ENCODE measurements around the gene PLEKHD1. TPM values are rescaled to one million over a fixed set of nuclear protein-coding genes. Genes with fewer than 3 reads are reported as not detected.

PLEKHD1 gene
- total RNA-seq, 1 experiment from 2014 or later, result 1.0 TPM

GRCh38 chr14:69480136-69480535 lies 4.4 kb upstream of the PLEKHD1 start:
- peaks cover 6% of the 10 kb centered on the region for H3K4me1 Mint-ChIP-seq
- H3K36me3 Mint-ChIP-seq, result no peaks in the 10 kb centered on the region
- H3K9me3 Mint-ChIP-seq, result peaks cover 16% of the 10 kb centered on the region
- H3K4me3 Mint-ChIP-seq, result no peak overlapping the region
- CTCF ChIA-PET, result interaction anchor here (0.5 to 2.1 kb wide), 3 partner anchors 20 to 94 kb away, joined by 4 to 6 read pairs (median 5); no protein-coding TSS in a partner anchor
- no peak for TF ChIP-seq NR1H2 (CRISPR knock-in tag; IDR thresholded peaks at IDR 0.05)
- TF ChIP-seq FOXK1 (CRISPR knock-in tag; IDR thresholded peaks at IDR 0.05), result no peak
- no peak for TF ChIP-seq ZNF263 (CRISPR knock-in tag; IDR thresholded peaks at IDR 0.05; ENCODE audit: low read depth)
- TF ChIP-seq, protein P1, sequence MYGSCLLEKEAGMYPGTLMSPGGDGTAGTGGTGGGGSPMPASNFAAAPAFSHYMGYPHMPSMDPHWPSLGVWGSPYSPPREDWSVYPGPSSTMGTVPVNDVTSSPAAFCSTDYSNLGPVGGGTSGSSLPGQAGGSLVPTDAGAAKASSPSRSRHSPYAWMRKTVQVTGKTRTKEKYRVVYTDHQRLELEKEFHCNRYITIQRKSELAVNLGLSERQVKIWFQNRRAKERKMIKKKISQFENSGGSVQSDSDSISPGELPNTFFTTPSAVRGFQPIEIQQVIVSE (CRISPR knock-in tag; IDR thresholded peaks at IDR 0.05; ENCODE audit: borderline replicate concordance), result no peak
- no peak for TF ChIP-seq EMX1 (CRISPR knock-in tag; IDR thresholded peaks at IDR 0.05)
- TF ChIP-seq ATF1 (CRISPR knock-in tag; IDR thresholded peaks at IDR 0.05), result no peak
- no peak for TF ChIP-seq ELF4 (CRISPR knock-in tag; IDR thresholded peaks at IDR 0.05; ENCODE audit: low read depth)
- H3K27ac Mint-ChIP-seq, result no peak overlapping the region
- POLR2A ChIA-PET, result no interaction called here
- no peak for ATAC-seq
- H3K27me3 Mint-ChIP-seq (ENCODE audit: low read depth), result peaks cover 38% of the 10 kb centered on the region
- DNase-seq (ENCODE audit: low spot score), result no peak

- ChIA-PET POLR2A (no interaction called here), CTCF (interaction anchor here (0.9 to 1.6 kb wide), 3 partner anchors 22 to 239 kb away, joined by 3 to 6 read pairs (median 3); no protein-coding TSS in a partner anchor)
- H3K4me1 Mint-ChIP-seq, result peaks cover 6% of the 10 kb centered on the region
- no peak overlapping the region for H3K4me3 Mint-ChIP-seq
- H3K9me3 Mint-ChIP-seq, result peaks cover 16% of the 10 kb centered on the region
- H3K27me3 Mint-ChIP-seq (ENCODE audit: low read depth), result peaks cover 57% of the 10 kb centered on the region
- ATAC-seq, result no peak
- TF ChIP-seq CBFB (CRISPR knock-in tag; IDR thresholded peaks at IDR 0.05; ENCODE audit: low read depth), result no peak
- no peak for TF ChIP-seq KAT7 (CRISPR knock-in tag; IDR thresholded peaks at IDR 0.05; ENCODE audit: borderline replicate concordance)
- TF ChIP-seq ZNF263 (CRISPR knock-in tag; IDR thresholded peaks at IDR 0.05; ENCODE audit: low read depth), result no peak
- TF ChIP-seq TCF7 (CRISPR knock-in tag; IDR thresholded peaks at IDR 0.05; ENCODE audit: low read depth), result no peak
- no peak for TF ChIP-seq ZNF232 (CRISPR knock-in tag; IDR thresholded peaks at IDR 0.05)
- TF ChIP-seq, protein P2, sequence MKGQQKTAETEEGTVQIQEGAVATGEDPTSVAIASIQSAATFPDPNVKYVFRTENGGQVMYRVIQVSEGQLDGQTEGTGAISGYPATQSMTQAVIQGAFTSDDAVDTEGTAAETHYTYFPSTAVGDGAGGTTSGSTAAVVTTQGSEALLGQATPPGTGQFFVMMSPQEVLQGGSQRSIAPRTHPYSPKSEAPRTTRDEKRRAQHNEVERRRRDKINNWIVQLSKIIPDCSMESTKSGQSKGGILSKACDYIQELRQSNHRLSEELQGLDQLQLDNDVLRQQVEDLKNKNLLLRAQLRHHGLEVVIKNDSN (CRISPR knock-in tag; IDR thresholded peaks at IDR 0.05), result no peak
- TF ChIP-seq ZNF671 (CRISPR knock-in tag; IDR thresholded peaks at IDR 0.05), result no peak
- TF ChIP-seq, protein P3, sequence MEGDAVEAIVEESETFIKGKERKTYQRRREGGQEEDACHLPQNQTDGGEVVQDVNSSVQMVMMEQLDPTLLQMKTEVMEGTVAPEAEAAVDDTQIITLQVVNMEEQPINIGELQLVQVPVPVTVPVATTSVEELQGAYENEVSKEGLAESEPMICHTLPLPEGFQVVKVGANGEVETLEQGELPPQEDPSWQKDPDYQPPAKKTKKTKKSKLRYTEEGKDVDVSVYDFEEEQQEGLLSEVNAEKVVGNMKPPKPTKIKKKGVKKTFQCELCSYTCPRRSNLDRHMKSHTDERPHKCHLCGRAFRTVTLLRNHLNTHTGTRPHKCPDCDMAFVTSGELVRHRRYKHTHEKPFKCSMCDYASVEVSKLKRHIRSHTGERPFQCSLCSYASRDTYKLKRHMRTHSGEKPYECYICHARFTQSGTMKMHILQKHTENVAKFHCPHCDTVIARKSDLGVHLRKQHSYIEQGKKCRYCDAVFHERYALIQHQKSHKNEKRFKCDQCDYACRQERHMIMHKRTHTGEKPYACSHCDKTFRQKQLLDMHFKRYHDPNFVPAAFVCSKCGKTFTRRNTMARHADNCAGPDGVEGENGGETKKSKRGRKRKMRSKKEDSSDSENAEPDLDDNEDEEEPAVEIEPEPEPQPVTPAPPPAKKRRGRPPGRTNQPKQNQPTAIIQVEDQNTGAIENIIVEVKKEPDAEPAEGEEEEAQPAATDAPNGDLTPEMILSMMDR (IDR thresholded peaks at IDR 0.05), result no peak
- TF ChIP-seq RORB (CRISPR knock-in tag; IDR thresholded peaks at IDR 0.05), result no peak
- no peak for TF ChIP-seq ZNF396 (CRISPR knock-in tag; IDR thresholded peaks at IDR 0.05; ENCODE audit: borderline replicate concordance)
- TF ChIP-seq JUN (CRISPR knock-in tag; IDR thresholded peaks at IDR 0.05), result no peak
- no peak for TF ChIP-seq IRF2 (CRISPR knock-in tag; IDR thresholded peaks at IDR 0.05; ENCODE audit: borderline replicate concordance, low read depth)
- H3K36me3 Mint-ChIP-seq, result no peaks in the 10 kb centered on the region
- H3K27ac Mint-ChIP-seq, result no peak overlapping the region
- no peak for DNase-seq (ENCODE audit: low spot score)
Measured at GRCh38 chr14:69481815-69482568, 2.5 kb upstream of the PLEKHD1 start.

DNA sequence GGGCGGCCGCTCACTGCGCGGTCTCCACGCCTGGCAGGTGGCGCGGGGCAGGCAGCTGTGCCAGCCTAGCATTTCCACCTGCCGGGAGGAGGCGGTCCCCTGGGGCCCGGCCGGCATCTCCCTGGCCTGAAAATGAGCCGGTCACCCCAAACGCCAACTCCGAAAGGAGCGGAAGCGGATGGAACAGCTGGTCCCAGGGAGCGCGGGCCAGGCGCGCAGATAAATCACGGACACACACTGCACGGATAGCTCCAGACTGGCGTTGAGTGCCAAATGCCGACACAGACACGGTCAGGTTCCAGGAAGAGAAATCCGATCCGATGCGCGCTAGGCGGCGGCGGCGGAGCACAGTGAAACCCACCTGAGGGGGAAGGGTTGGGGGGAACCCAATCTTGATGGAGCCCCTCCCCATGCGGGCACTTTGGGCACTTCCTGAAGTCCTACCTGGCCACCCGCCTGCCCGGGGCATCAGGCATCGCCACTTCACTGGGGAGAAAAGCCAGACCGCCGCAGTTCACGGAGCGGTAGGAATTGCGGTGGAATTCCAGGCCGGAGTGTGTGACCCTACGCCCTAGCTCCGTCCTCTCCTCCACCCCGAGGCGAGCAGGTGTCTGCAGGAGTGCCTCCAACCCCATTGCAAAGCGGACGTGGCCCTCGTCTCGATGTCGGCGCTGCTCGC lies 624 bp upstream of the PLEKHD1 start:
- Mint-ChIP-seq H3K27me3 (ENCODE audit: low read depth) (peaks cover 56% of the 10 kb centered on the region), H3K4me1 (peaks cover 17% of the 10 kb centered on the region), H3K36me3 (no peaks in the 10 kb centered on the region), H3K9me3 (peaks cover 3% of the 10 kb centered on the region; the same call in 1 of the 2 replicates), H3K4me3 (peak overlapping the region; percentile 74), H3K27ac (no peak overlapping the region)
- DNase-seq (ENCODE audit: low spot score) (peak; percentile 64), ATAC-seq (peak; percentile 61)
- ChIA-PET CTCF (interaction anchor here (1.0 to 2.1 kb wide), 12 partner anchors 9 to 223 kb away, joined by 4 to 27 read pairs (median 6); partner anchors contain the start of gene CCDC177), POLR2A (interaction anchor here (0.6 kb wide), 1 partner anchor 692 kb away, joined by 4 read pairs; no protein-coding TSS in a partner anchor)
- TF ChIP-seq ZNF423 (CRISPR knock-in tag; IDR thresholded peaks at IDR 0.05), result peak; percentile 20; the same call in 1 of the 2 replicates
- TF ChIP-seq, protein P4, sequence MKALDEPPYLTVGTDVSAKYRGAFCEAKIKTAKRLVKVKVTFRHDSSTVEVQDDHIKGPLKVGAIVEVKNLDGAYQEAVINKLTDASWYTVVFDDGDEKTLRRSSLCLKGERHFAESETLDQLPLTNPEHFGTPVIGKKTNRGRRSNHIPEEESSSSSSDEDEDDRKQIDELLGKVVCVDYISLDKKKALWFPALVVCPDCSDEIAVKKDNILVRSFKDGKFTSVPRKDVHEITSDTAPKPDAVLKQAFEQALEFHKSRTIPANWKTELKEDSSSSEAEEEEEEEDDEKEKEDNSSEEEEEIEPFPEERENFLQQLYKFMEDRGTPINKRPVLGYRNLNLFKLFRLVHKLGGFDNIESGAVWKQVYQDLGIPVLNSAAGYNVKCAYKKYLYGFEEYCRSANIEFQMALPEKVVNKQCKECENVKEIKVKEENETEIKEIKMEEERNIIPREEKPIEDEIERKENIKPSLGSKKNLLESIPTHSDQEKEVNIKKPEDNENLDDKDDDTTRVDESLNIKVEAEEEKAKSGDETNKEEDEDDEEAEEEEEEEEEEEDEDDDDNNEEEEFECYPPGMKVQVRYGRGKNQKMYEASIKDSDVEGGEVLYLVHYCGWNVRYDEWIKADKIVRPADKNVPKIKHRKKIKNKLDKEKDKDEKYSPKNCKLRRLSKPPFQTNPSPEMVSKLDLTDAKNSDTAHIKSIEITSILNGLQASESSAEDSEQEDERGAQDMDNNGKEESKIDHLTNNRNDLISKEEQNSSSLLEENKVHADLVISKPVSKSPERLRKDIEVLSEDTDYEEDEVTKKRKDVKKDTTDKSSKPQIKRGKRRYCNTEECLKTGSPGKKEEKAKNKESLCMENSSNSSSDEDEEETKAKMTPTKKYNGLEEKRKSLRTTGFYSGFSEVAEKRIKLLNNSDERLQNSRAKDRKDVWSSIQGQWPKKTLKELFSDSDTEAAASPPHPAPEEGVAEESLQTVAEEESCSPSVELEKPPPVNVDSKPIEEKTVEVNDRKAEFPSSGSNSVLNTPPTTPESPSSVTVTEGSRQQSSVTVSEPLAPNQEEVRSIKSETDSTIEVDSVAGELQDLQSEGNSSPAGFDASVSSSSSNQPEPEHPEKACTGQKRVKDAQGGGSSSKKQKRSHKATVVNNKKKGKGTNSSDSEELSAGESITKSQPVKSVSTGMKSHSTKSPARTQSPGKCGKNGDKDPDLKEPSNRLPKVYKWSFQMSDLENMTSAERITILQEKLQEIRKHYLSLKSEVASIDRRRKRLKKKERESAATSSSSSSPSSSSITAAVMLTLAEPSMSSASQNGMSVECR (CRISPR knock-in tag; IDR thresholded peaks at IDR 0.05; ENCODE audit: borderline replicate concordance), result peak; percentile 26; the same call in 1 of the 2 replicates
- TF ChIP-seq, protein P5, sequence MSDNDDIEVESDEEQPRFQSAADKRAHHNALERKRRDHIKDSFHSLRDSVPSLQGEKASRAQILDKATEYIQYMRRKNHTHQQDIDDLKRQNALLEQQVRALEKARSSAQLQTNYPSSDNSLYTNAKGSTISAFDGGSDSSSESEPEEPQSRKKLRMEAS (CRISPR knock-in tag; IDR thresholded peaks at IDR 0.05), result no peak
- no peak for TF ChIP-seq IRF2 (CRISPR knock-in tag; IDR thresholded peaks at IDR 0.05; ENCODE audit: borderline replicate concordance, low read depth)
- no peak for TF ChIP-seq IRF1 (CRISPR knock-in tag; IDR thresholded peaks at IDR 0.05)
